Adipocyte (in vitro differentiated cells): Measurements from ENCODE around the gene CHST2.
"Not testable (repeated sequence)": the region's sequence is repeated elsewhere in the genome, so short reads cannot be mapped to it uniquely, and the experiment has no call there.

Experiments
- DNase-seq: peaks from one replicate; pipeline ENCODE4 v3.0.0-alpha.2; 2015; ENCODE audit warnings: low read depth
- H3K27me3 ChIP-seq: replicated peaks from 2 replicates; pipeline ENCODE4 v1.7.0; 2013; ENCODE audit warnings: mild to moderate bottlenecking, low read length, moderate library complexity; ENCODE audit not compliant: control insufficient read depth, insufficient read depth
- H3K36me3 ChIP-seq: 2 replicates; pipeline ENCODE4 v1.7.0; 2013; ENCODE audit warnings: low read length, mild to moderate bottlenecking, moderate library complexity; ENCODE audit not compliant: control insufficient read depth, insufficient read depth, severe bottlenecking
- H3K4me1 ChIP-seq: 2 replicates; pipeline ENCODE4 v1.7.0; 2013; ENCODE audit warnings: mild to moderate bottlenecking, low read length, moderate library complexity; ENCODE audit not compliant: control insufficient read depth, insufficient read depth
- H3K4me3 ChIP-seq: 2 replicates; pipeline ENCODE4 v1.7.0; 2013; ENCODE audit warnings: mild to moderate bottlenecking, low read length, moderate library complexity
- H3K9ac ChIP-seq: 2 replicates; pipeline ENCODE4 v1.7.0; 2013; ENCODE audit warnings: mild to moderate bottlenecking, low read length, moderate library complexity
- H3K9me3 ChIP-seq: 2 replicates; pipeline ENCODE4 v1.7.0; 2013; ENCODE audit warnings: mild to moderate bottlenecking, low read length, moderate library complexity; ENCODE audit not compliant: control insufficient read depth

The CHST2 gene

GRCh38 chr3:143160437-143160836, 40.9 kb downstream of the CHST2 start:
- no peak overlapping the region for H3K9ac ChIP-seq
- no peak overlapping the region for H3K4me3 ChIP-seq
- no peaks in the 10 kb centered on the region for H3K36me3 ChIP-seq
- H3K4me1 ChIP-seq: peaks cover 3% of the 10 kb centered on the region
- H3K9me3 ChIP-seq: no peaks in the 10 kb centered on the region
- peak; percentile 24 for DNase-seq
- no peaks in the 10 kb centered on the region for H3K27me3 ChIP-seq

- Histone ChIP-seq H3K9ac (no peak overlapping the region), H3K27me3 (no peaks in the 10 kb centered on the region), H3K4me3 (no peak overlapping the region), H3K4me1 (peaks cover 4% of the 10 kb centered on the region), H3K36me3 (no peaks in the 10 kb centered on the region), H3K9me3 (no peaks in the 10 kb centered on the region)
- no peak for DNase-seq
Observed at GRCh38 chr3:143163562-143164100, 44.1 kb downstream of the CHST2 start.

GRCh38 chr3:143165211-143165610, 45.6 kb downstream of the CHST2 start:
- Histone ChIP-seq H3K4me3 (no peak overlapping the region), H3K27me3 (no peaks in the 10 kb centered on the region), H3K4me1 (peaks cover 4% of the 10 kb centered on the region), H3K9me3 (no peaks in the 10 kb centered on the region), H3K9ac (no peak overlapping the region), H3K36me3 (no peaks in the 10 kb centered on the region)
- DNase-seq: no peak

- H3K9me3 ChIP-seq, H3K9ac ChIP-seq, DNase-seq, H3K4me3 ChIP-seq, H3K4me1 ChIP-seq, H3K36me3 ChIP-seq, H3K27me3 ChIP-seq: not testable (repeated sequence)
Observed at GRCh38 chr3:143165612-143166285, 46.2 kb downstream of the CHST2 start.

- no peaks in the 10 kb centered on the region for H3K27me3 ChIP-seq
- no peak for DNase-seq
- H3K36me3 ChIP-seq: no peaks in the 10 kb centered on the region
- no peaks in the 10 kb centered on the region for H3K9me3 ChIP-seq
- H3K4me3 ChIP-seq: no peak overlapping the region
- H3K9ac ChIP-seq: no peak overlapping the region
- peaks cover 12% of the 10 kb centered on the region for H3K4me1 ChIP-seq
Observed at GRCh38 chr3:143166376-143166775, 46.8 kb downstream of the CHST2 start.

GRCh38 chr3:143167969-143168854, 48.6 kb downstream of the CHST2 start:
- H3K27me3 ChIP-seq: no peaks in the 10 kb centered on the region
- H3K9me3 ChIP-seq: peaks cover 6% of the 10 kb centered on the region
- no peak overlapping the region for H3K9ac ChIP-seq
- H3K36me3 ChIP-seq: no peaks in the 10 kb centered on the region
- no peak overlapping the region for H3K4me3 ChIP-seq
- H3K4me1 ChIP-seq: peaks cover 13% of the 10 kb centered on the region
- peak; percentile 30 for DNase-seq

GRCh38 chr3:143168855-143169192, 49.3 kb downstream of the CHST2 start:
- DNase-seq: no peak
- Histone ChIP-seq H3K9me3 (peaks cover 8% of the 10 kb centered on the region), H3K4me1 (peaks cover 13% of the 10 kb centered on the region)

GRCh38 chr3:143170074-143170473, 50.5 kb downstream of the CHST2 start:
- DNase-seq: no peak
- Histone ChIP-seq H3K9me3 (peaks cover 8% of the 10 kb centered on the region), H3K27me3 (no peaks in the 10 kb centered on the region), H3K4me3 (no peak overlapping the region), H3K4me1 (peaks cover 13% of the 10 kb centered on the region), H3K36me3 (no peaks in the 10 kb centered on the region), H3K9ac (no peak overlapping the region)

More at GRCh38 chr3:143168855-143169192, 49.3 kb downstream of the CHST2 start:
- H3K36me3 ChIP-seq: no peaks in the 10 kb centered on the region
- no peak overlapping the region for H3K9ac ChIP-seq
- H3K4me3 ChIP-seq: no peak overlapping the region
- no peaks in the 10 kb centered on the region for H3K27me3 ChIP-seq

- no peak overlapping the region for H3K9ac ChIP-seq
- DNase-seq: peak; percentile 42
- H3K9me3 ChIP-seq: peaks cover 8% of the 10 kb centered on the region
- H3K4me3 ChIP-seq: no peak overlapping the region
- peaks cover 9% of the 10 kb centered on the region for H3K4me1 ChIP-seq
- H3K27me3 ChIP-seq: no peaks in the 10 kb centered on the region
- H3K36me3 ChIP-seq: no peaks in the 10 kb centered on the region
Observed at GRCh38 chr3:143170676-143171075, 51.1 kb downstream of the CHST2 start.

GRCh38 chr3:143171141-143171980, 51.8 kb downstream of the CHST2 start:
- Histone ChIP-seq H3K4me3 (no peak overlapping the region), H3K9ac (no peak overlapping the region), H3K9me3 (peaks cover 8% of the 10 kb centered on the region), H3K27me3 (no peaks in the 10 kb centered on the region), H3K4me1 (peaks cover 9% of the 10 kb centered on the region), H3K36me3 (no peaks in the 10 kb centered on the region)
- DNase-seq: peak; percentile 71
